Central memory CD8-positive, alpha-beta T cell (primary cell): ENCODE data around the gene PAX5.

ENCODE experiments used
- ATAC-seq: fragments of 150-1000 bp; cut with Tn5 transposase; replicated peaks from 2 replicates; pipeline ENCODE4 v1.10.0; 2022; ENCODE audit warnings: mild to moderate bottlenecking, moderate FRiP score, moderate number of reproducible peaks; ENCODE audit not compliant: poor library complexity, severe bottlenecking; ENCODE audit errors: extremely low read depth
- DNase-seq, 2 donors: peaks; one replicate each; pipeline ENCODE4 v3.0.0; 2021; ENCODE audit warnings: low spot score in 2 of 2
- H3K27ac Mint-ChIP-seq: one replicate; pipeline ENCODE4 v1.8.0; 2022; ENCODE audit warnings: low read depth, mild to moderate bottlenecking, moderate library complexity, mixed read lengths
- H3K27me3 Mint-ChIP-seq: one replicate; pipeline ENCODE4 v1.8.0; 2022; ENCODE audit warnings: mixed read lengths
- H3K36me3 Mint-ChIP-seq: one replicate; pipeline ENCODE4 v1.8.0; 2022; ENCODE audit warnings: mild to moderate bottlenecking, moderate library complexity, mixed read lengths; ENCODE audit not compliant: insufficient read depth
- H3K4me1 Mint-ChIP-seq: one replicate; pipeline ENCODE4 v1.8.0; 2022; ENCODE audit warnings: mixed read lengths
- H3K4me3 Mint-ChIP-seq: one replicate; pipeline ENCODE4 v1.8.0; 2022; ENCODE audit warnings: mild to moderate bottlenecking, moderate library complexity, mixed read lengths
- H3K9me3 Mint-ChIP-seq: one replicate; pipeline ENCODE4 v1.8.0; 2022; ENCODE audit warnings: mixed read lengths

PAX5 gene

GRCh38 chr9:36924071-36924470 is 110.0 kb downstream of the PAX5 start:
- no peaks in the 10 kb centered on the region for H3K36me3 Mint-ChIP-seq
- no peak overlapping the region for H3K27ac Mint-ChIP-seq
- H3K27me3 Mint-ChIP-seq = peaks cover 29% of the 10 kb centered on the region
- H3K4me3 Mint-ChIP-seq = no peak overlapping the region
- peaks cover 4% of the 10 kb centered on the region for H3K4me1 Mint-ChIP-seq
- no peak for ATAC-seq
- no peaks in the 10 kb centered on the region for H3K9me3 Mint-ChIP-seq
- no peak for DNase-seq

DNA sequence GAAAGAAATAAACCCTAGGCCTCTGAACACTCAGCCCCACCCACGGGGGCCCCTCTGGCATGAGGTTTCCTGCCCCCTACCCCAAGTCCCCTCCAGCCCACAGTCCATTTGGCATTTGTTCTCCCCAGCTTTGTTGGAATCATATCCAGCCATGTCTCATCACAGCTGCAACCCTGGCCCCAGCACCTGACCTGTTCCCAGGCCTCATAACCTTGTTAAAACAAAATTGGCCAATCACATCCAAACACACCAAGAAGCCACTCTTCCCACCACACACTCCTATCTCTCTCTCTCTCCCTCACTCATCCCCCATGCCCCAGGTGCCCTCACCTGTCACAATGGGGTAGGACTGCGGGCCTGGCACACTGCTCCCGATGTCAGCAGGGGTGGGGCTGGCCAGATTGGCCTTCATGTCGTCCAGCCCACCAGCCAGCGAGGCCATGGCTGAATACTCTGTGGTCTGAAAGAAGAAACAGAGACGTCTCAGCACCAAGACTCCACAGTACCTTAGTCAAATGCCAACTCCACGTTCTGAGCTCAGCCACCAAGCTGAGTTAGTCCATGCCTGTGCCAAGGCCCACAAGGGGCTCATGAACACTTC is 110.9 kb downstream of the PAX5 start:
- Mint-ChIP-seq H3K27ac (no peak overlapping the region), H3K4me1 (no peaks in the 10 kb centered on the region), H3K36me3 (no peaks in the 10 kb centered on the region), H3K4me3 (no peak overlapping the region), H3K27me3 (peaks cover 31% of the 10 kb centered on the region), H3K9me3 (no peaks in the 10 kb centered on the region)
- no peak for DNase-seq
- ATAC-seq = no peak

- H3K27me3 Mint-ChIP-seq = peaks cover 36% of the 10 kb centered on the region
Observed at GRCh38 chr9:36922548-36922947, 111.5 kb downstream of the PAX5 start.

GRCh38 chr9:36914212-36914577 is 119.9 kb downstream of the PAX5 start:
- no peak overlapping the region for H3K4me3 Mint-ChIP-seq
- no peaks in the 10 kb centered on the region for H3K36me3 Mint-ChIP-seq
- no peaks in the 10 kb centered on the region for H3K9me3 Mint-ChIP-seq
- H3K27ac Mint-ChIP-seq = no peak overlapping the region
- ATAC-seq (no peak), DNase-seq (no peak)
- H3K4me1 Mint-ChIP-seq = no peaks in the 10 kb centered on the region
- H3K27me3 Mint-ChIP-seq = peaks cover 43% of the 10 kb centered on the region

More at GRCh38 chr9:36922548-36922947, 111.5 kb downstream of the PAX5 start:
- Mint-ChIP-seq H3K4me1 (no peaks in the 10 kb centered on the region), H3K27ac (no peak overlapping the region), H3K4me3 (no peak overlapping the region), H3K36me3 (no peaks in the 10 kb centered on the region), H3K9me3 (no peaks in the 10 kb centered on the region)
- no peak for DNase-seq
- ATAC-seq = no peak

DNA sequence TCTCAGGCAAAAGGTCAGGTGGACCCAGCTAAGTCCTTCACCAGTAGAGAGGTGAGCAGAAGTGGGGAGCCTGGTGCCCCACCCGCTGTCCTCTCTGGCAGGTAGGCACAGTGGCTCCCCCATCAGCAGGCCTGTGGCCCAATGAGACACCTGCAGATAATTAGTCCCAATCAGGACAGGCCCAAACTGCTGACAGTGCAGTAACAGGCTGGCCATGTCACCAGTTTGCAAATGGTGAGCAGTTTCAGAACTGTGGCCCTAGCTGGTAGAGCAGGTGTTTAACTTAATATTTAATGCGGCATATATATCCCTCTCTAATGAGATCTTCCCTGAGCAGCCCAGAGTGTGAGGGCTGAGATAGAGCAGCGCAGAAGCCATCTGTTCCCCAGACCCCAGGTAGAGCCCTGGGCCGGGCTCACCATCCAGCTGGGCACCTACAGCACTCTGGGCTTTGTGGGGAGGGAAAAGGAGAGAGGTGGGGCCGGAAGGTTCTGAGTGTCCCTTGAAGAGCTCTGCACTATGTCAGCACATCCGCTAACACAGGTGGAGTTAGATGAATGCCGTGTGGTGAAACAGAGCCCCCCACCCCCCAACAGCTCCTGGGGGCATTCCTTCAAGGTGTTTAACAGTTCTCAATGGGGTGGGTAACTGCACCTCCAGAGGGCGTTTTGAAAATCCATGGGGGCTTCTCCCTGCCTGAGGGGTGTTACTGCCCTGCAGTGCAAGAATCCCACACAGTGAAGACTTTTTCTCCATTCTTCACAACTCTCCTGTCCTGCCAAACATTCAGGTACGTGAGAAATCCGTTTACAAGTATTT is 120.5 kb downstream of the PAX5 start:
- H3K9me3 Mint-ChIP-seq = no peaks in the 10 kb centered on the region
- no peak overlapping the region for H3K27ac Mint-ChIP-seq
- DNase-seq (no peak), ATAC-seq (no peak)
- H3K4me1 Mint-ChIP-seq = no peaks in the 10 kb centered on the region
- H3K4me3 Mint-ChIP-seq = no peak overlapping the region
- no peaks in the 10 kb centered on the region for H3K36me3 Mint-ChIP-seq
- peaks cover 43% of the 10 kb centered on the region for H3K27me3 Mint-ChIP-seq

- no peaks in the 10 kb centered on the region for H3K36me3 Mint-ChIP-seq
- DNase-seq = no peak
- H3K9me3 Mint-ChIP-seq = no peaks in the 10 kb centered on the region
- no peaks in the 10 kb centered on the region for H3K4me1 Mint-ChIP-seq
- H3K27ac Mint-ChIP-seq = no peak overlapping the region
- no peak overlapping the region for H3K4me3 Mint-ChIP-seq
- H3K27me3 Mint-ChIP-seq = peaks cover 38% of the 10 kb centered on the region
- no peak for ATAC-seq
Observed at GRCh38 chr9:36912620-36913019, 121.4 kb downstream of the PAX5 start.

DNA sequence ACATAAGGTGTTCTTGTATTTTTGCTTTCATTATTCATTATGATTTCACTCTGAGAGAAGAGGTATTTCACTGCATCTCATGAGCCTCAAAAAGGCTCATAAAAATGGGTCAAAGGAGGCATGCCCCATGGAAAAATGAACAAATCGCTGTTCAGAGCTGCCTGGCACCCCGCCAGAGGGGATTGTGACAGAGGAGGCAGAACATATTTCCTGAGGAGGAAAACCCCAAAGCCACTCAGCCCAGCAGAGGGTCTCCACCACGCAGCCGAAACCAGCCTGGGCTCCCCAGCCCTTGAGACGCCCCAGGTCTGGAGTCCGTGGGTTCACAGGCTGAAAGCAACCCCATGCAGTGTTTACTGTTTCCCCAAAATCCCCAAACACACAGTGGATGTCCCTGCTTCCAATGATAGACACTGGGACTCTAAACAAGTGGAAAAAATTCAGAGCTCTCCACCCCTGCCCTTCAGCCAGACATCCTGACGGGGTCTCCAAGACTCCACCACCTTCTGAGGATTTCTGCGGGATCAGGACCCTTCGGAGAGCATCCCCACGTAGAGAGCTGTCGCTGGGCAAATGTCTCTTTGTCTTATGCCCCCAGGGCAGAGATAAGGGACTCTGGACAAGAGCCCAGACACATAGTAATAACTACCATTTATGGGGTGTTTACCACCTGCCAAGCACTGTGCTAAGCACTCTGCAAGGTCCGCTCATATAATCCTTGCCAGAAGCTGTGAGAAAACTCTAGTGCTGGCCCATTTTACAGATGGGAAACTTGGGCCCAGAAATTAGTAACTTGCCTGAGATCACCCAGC is 122.3 kb downstream of the PAX5 start:
- Mint-ChIP-seq H3K27ac (no peak overlapping the region), H3K4me3 (no peak overlapping the region), H3K4me1 (no peaks in the 10 kb centered on the region), H3K27me3 (peaks cover 46% of the 10 kb centered on the region), H3K9me3 (no peaks in the 10 kb centered on the region), H3K36me3 (no peaks in the 10 kb centered on the region)
- DNase-seq = no peak
- ATAC-seq = no peak

- H3K4me1 Mint-ChIP-seq = no peaks in the 10 kb centered on the region
- ATAC-seq (no peak), DNase-seq (no peak)
- H3K4me3 Mint-ChIP-seq = no peak overlapping the region
- H3K36me3 Mint-ChIP-seq = no peaks in the 10 kb centered on the region
- H3K27me3 Mint-ChIP-seq = peaks cover 54% of the 10 kb centered on the region
- H3K27ac Mint-ChIP-seq = no peak overlapping the region
- no peaks in the 10 kb centered on the region for H3K9me3 Mint-ChIP-seq
Observed at GRCh38 chr9:36911037-36911436, 123.0 kb downstream of the PAX5 start.

GRCh38 chr9:36906492-36906891 is 127.6 kb downstream of the PAX5 start:
- H3K27ac Mint-ChIP-seq = no peak overlapping the region

DNA sequence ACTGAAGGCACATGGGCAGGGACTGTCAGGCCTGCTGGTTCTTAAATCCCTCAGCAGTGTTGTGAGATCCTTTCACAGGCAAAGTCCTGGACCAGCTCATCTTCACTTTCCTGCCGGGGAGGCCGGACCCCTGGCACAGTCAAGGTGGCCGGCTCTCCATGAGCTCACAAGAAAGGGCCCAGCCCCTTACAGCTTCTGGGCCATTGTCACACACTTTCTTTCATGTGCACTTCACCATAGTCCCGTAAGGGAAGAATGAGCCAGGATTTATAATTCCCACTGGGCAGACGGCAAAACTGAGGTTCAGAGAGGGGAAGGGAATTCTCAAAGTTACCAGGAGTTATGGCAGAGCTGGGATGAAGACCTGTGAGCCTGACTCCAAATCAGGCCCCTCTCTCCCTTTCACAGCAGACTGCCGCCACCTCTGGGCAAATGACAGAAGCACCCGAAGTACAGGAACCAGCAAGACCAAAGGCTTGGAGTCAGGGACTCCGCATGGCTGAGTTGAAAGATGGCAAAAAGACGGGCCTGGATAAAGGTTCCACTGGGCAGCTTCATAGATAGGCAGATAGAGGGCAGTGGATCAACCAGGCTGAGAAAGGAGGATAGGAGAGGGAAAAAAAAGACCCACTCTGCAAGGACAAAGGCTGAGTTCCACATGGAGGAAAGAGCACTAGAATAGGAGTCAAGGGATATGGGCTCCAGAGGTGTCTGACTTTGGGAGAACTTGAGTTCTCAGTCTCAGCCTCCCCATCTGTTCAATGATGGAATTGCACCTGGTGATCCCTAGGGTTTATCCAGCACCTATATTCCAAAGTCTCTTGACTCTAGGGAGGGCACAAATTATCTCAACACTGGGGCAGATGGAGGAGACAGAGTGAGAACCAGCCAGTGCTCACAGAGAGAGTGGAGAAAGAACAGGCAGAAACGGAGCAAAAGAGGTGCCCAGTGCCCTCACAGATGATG is 128.7 kb downstream of the PAX5 start:
- no peaks in the 10 kb centered on the region for H3K4me1 Mint-ChIP-seq
- H3K27me3 Mint-ChIP-seq = peaks cover 62% of the 10 kb centered on the region
- no peaks in the 10 kb centered on the region for H3K9me3 Mint-ChIP-seq
- no peak for ATAC-seq
- peaks cover 2% of the 10 kb centered on the region for H3K36me3 Mint-ChIP-seq
- no peak overlapping the region for H3K27ac Mint-ChIP-seq
- no peak overlapping the region for H3K4me3 Mint-ChIP-seq
- DNase-seq = no peak

More at GRCh38 chr9:36906492-36906891, 127.6 kb downstream of the PAX5 start:
- ATAC-seq (no peak), DNase-seq (no peak)
- H3K36me3 Mint-ChIP-seq = peaks cover 2% of the 10 kb centered on the region
- no peak overlapping the region for H3K4me3 Mint-ChIP-seq
- no peaks in the 10 kb centered on the region for H3K9me3 Mint-ChIP-seq
- H3K4me1 Mint-ChIP-seq = no peaks in the 10 kb centered on the region
- H3K27me3 Mint-ChIP-seq = peaks cover 62% of the 10 kb centered on the region

GRCh38 chr9:36903541-36904435 is 130.3 kb downstream of the PAX5 start:
- no peak for DNase-seq
- no peak overlapping the region for H3K4me3 Mint-ChIP-seq
- H3K9me3 Mint-ChIP-seq = no peaks in the 10 kb centered on the region
- H3K4me1 Mint-ChIP-seq = no peaks in the 10 kb centered on the region
- ATAC-seq = no peak
- H3K36me3 Mint-ChIP-seq = peaks cover 4% of the 10 kb centered on the region
- H3K27ac Mint-ChIP-seq = no peak overlapping the region
- H3K27me3 Mint-ChIP-seq = peaks cover 62% of the 10 kb centered on the region
